Cardiac fibroblast (primary cell): Measurements from ENCODE around the gene RERE.

Source experiments
- DNase-seq, 2 donors: peaks; one replicate each; pipeline versions ENCODE4 v3.0.0 to v3.0.0-alpha.2; 2010; ENCODE audit warnings: low read depth in 2 of 2
- H3K4me3 ChIP-seq, 2 donors: replicated peaks in 1 of 2; 1 replicate in 1 of 2; 2 replicates in 1 of 2; pipeline ENCODE4 v1.5.1; 2011; ENCODE audit warnings: low read depth in 2 of 2, low read length in 2 of 2, mild to moderate bottlenecking in 2 of 2, moderate library complexity in 1 of 2
- CTCF ChIP-seq: IDR thresholded peaks from one replicate; pipeline ENCODE4 v1.5.1; 2011; ENCODE audit warnings: low read depth, mild to moderate bottlenecking, low read length, inconsistent platforms

RERE gene

GRCh38 chr1:8651236-8651890, 166.1 kb downstream of the RERE start:
- no peak for TF ChIP-seq CTCF
- H3K4me3 ChIP-seq = no peak overlapping the region
- DNase-seq = no peak

DNA sequence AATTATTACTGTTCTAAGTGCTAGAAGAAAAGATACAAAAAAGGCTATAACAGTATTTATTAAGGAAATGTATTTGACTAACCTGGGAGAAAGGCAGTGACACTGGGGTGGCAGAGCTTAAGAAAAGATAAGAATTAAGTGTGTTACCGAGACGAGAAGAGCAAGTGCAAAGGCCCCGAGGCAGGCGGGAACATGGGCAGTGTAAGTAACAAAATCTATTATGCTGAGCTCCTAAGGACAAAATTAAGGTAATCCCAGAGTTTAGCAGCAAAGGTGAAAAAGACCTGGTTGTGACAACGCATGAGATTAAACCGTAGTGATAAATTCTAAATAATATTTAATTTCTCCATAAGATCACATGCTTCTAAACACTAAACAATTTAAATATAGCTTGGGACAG, 167.6 kb downstream of the RERE start:
- no peak for DNase-seq

GRCh38 chr1:8649027-8649426, 168.4 kb downstream of the RERE start:
- H3K4me3 ChIP-seq = no peak overlapping the region
- no peak for TF ChIP-seq CTCF
- no peak for DNase-seq

More for the DNA sequence above, 167.6 kb downstream of the RERE start:
- no peak overlapping the region for H3K4me3 ChIP-seq
- TF ChIP-seq CTCF = no peak

GRCh38 chr1:8646996-8647395, 170.4 kb downstream of the RERE start:
- no peak overlapping the region for H3K4me3 ChIP-seq
- TF ChIP-seq CTCF = no peak
- DNase-seq = no peak

GRCh38 chr1:8646189-8646588, 171.3 kb downstream of the RERE start:
- DNase-seq = no peak
- no peak overlapping the region for H3K4me3 ChIP-seq
- no peak for TF ChIP-seq CTCF

DNA sequence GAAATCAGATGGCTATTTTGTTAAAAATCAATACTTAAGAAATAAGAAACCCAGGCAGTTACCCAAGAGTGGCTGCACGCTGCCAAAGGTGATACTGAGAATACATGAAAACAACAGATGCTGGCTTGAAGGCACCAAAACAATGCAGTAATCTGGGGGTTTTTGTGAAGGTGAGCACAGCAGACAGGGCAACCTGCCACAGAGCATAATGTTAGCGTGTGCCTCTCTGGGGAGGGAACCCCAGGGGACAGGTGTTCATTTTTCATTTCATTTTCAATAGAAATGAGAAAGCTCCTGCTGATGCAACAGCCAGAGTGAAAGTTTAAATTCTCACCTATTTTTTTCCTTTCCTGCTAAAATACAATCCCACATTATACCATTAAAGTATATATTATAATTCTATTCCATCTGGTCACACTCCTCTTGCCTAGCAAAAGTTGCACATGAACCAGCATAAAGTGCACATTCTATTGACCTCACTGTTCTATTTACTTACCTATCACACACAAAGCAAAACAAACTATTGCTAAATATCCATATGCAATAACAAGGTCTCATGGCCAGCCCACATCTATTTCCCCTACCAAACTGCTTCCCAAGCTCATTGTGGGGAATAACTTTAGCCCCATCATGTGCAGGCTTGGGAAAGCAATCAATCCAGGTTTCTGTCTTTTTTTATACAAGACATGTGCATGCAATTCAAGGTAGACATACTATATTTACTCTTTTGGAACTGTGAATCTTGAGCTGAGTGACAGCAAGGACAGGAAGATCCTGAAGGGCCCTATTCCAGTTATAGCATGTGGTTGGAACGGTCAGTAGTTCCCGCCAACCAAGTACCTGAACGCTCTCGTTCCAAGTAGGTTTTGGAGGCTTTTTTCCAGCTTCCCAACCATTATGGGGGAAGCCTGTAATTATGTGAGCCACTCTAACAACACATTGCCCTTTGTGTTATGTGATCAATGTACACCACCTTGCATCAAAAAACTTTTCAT, 173.6 kb downstream of the RERE start:
- TF ChIP-seq CTCF = no peak
- no peak overlapping the region for H3K4me3 ChIP-seq
- no peak for DNase-seq
